IPS-NIHi7 (cell line): ENCODE data around the gene TLE2.

ENCODE experiments used
- DNase-seq: peaks from one replicate; pipeline ENCODE4 v3.0.0; 2012; ENCODE audit warnings: mixed read lengths; ENCODE audit errors: extremely low spot score

Gene TLE2

GRCh38 chr19:3029065-3029923, at the start of gene TLE2:
TLE2 (minus strand) TSS chr19:3029280; CDS start chr19:3028904, 376 bp downstream.
- no peak for DNase-seq

GRCh38 chr19:3075605-3076431, 46.7 kb upstream of the TLE2 start:
- peak; percentile 84 for DNase-seq

DNA sequence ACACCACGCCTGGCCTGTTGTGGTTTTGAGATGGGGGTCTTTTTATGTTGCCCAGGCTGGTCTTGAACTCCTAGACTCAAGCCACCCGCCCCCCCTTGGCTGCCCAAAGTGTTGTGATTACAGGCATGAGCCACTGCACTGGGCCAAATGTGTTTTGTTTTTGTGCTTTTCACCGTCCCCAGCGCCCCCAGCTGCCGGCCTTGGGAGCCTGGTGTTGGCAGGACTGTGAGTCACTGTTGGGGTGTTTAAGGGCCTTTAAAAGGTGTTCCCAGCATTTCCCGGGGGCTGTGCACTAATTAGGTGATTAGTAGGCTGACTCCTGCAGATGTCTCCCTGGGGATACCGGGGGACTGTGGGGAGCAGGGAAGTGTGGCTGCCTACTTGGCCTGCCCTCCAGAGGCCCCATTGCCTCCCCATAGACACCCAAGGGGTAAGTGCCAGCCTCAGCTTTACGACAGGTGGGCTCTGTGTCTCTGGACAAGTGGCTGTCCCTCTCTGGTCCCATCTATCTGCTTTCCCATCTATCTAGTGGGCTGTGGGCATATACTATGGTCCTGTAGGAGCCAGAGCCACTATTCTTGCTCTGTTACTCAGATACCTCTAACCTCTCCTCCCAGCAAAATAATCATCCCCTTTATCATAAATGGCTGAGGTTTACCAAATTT, 45.0 kb upstream of the TLE2 start:
- DNase-seq, result no peak

- DNase-seq, result no peak
Measured at GRCh38 chr19:3073159-3073563, 44.1 kb upstream of the TLE2 start.

- DNase-seq, result no peak
Measured at GRCh38 chr19:3071768-3072167, 42.7 kb upstream of the TLE2 start.

GRCh38 chr19:3068071-3068470, 39.0 kb upstream of the TLE2 start:
- DNase-seq, result no peak

DNA sequence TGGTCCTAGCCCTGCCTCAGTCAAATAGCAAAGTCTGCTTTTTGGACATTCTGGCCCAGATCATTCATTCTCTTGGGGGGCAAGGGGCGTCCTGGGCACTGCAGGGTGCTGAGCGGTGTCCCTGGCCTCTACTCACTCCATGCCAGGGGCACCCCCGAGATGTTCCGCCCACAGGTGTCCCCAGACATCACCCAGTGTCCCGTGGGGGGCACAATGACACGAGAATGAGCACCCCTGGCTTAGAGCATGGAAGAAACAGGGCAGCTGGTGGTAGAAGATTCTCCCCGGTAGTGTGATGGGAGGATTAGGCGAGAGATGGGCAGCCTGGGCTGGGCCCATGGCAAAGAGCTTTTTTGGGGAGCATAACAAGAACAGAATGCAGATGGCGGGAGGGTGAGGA, 38.5 kb upstream of the TLE2 start:
- DNase-seq, result no peak

DNA sequence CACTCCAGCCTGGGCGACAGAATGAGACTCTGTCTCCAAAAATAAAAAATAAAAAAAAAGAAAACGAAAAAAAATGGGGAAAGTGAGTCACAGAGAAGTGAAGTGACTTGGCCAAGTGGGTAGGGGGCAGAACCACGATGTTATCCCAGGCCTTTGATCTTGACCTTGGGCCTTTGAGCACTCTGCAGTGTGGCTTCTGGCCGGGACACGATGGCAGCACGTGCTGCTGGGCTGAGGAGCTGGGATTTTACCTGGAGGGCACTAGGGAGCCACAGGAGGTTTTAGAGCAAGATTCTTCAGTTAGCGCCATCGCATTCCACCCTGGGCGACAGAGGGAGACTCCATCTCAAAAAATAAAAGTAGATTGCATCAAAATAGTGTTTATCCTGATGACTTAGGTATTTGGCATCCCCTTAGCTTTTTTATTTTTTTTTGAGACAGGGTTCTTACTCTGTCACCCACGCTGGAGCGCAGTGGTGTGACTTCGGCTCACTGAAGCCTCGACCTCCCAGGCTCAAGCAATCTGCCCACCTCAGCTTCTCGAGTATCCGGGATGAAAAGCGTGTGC, 37.5 kb upstream of the TLE2 start:
- no peak for DNase-seq

DNA sequence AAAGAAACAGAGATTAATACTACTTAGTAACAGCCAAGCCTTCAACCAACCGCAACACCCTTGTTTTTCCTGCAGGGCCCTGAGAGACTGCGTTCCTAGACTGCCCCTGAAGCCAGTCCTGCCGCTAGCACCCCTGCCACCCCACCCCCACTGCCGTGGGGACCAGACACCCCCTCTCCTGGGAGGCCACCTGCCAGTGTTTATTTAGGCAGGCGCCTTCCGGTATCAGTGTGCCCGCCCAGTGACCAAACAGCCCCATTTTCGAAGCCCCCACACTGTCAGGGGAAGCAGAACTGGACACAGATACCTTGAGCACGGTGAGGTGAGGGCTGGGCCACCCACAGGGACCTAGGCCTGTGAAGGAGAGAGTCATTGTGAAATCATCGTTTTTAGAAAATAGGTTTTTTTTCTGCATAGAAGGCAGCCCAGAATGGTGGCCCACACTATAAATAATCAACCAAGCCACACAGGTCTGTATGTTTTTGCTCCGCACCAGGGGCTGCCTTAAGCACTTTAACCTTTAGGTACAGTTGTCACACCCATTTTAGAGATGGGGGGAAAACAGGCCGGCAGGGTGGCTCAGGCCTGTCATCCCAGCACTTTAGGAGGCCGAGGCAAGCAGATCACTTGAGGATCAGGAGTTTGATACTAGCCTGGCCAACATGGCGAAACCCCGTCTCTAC, 36.7 kb upstream of the TLE2 start:
- DNase-seq, result no peak

GRCh38 chr19:3064011-3064330, 34.9 kb upstream of the TLE2 start:
- no peak for DNase-seq

GRCh38 chr19:3062165-3063105, 33.4 kb upstream of the TLE2 start, which contains the start of gene TLE5:
TLE5 (minus strand) TSS chr19:3062495; CDS start chr19:3062200, 295 bp downstream.
- no peak for DNase-seq

- no peak for DNase-seq
Measured at GRCh38 chr19:3061182-3062161, 32.4 kb upstream of the TLE2 start.

- no peak for DNase-seq
Measured at GRCh38 chr19:3060857-3061181, 31.7 kb upstream of the TLE2 start.

GRCh38 chr19:3059653-3060052, 30.6 kb upstream of the TLE2 start:
- DNase-seq, result no peak

DNA sequence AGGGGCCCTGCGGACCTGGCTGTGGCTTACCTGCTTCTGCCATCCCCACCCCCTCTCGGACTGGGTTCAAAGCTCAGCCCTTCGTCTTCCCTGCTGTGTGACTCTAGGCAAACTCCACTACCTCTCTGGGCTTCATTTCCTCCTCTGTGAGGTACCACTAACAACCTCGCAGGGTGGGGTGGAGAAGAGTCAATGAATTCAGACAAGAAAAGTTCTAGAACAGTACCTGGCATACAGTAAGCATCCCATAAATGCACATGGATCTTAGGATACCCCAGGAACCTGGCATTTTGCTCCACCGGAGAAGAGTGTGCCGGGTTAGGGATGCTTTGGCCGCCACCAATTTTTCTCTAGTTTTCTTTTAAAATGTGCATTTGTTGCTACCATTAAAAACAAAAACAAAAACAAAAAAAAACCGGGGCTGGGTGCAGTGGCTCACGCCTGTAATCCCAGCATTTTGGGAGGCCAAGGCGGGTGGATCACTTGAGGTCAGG, 29.8 kb upstream of the TLE2 start:
- no peak for DNase-seq

GRCh38 chr19:3058009-3058820, 29.1 kb upstream of the TLE2 start:
- no peak for DNase-seq

GRCh38 chr19:3057275-3057714, 28.2 kb upstream of the TLE2 start:
- peak; percentile 48 for DNase-seq
